Breast epithelium (tissue), 4 donors: ENCODE measurements around the gene PTPN1. TPM values are rescaled to one million over a fixed set of nuclear protein-coding genes. Genes with fewer than 3 reads are reported as not detected.

Experiments used
- DNase-seq, 2 donors: peaks; one replicate each; pipeline ENCODE4 v3.0.0-alpha.2; 2019; ENCODE audit warnings: low spot score in 2 of 2
- H3K27ac ChIP-seq, 2 donors: fragments of 200-600 bp; sonication (generic) in 1 of 2; one replicate each; pipeline ENCODE4 v1.5.1; 2016 to 2019; ENCODE audit warnings: mild to moderate bottlenecking in 1 of 2
- H3K27me3 ChIP-seq, 2 donors: fragments of 200-600 bp; sonication (generic) in 1 of 2; one replicate each; pipeline versions ENCODE4 v1.5.1 to v1.6.0; 2017 to 2019; ENCODE audit warnings: control low read depth in 1 of 2, mild to moderate bottlenecking in 1 of 2
- H3K36me3 ChIP-seq: fragments of 200-600 bp; one replicate; pipeline ENCODE4 v1.5.1; 2019
- H3K4me1 ChIP-seq, 2 donors: fragments of 200-600 bp; sonication (generic); one replicate each; pipeline ENCODE4 v1.5.1; 2016 to 2019; ENCODE audit warnings: control low read depth in 1 of 2
- H3K4me3 ChIP-seq, 3 donors: fragments of 200-600 bp; sonication (generic); 1 replicate in 2 of 3; 2 replicates in 1 of 3; pipeline ENCODE4 v1.5.1; 2016 to 2019; ENCODE audit warnings: mild to moderate bottlenecking in 3 of 3, moderate library complexity in 2 of 3
- H3K9me3 ChIP-seq, 2 donors: fragments of 200-600 bp; sonication (generic) in 1 of 2; one replicate each; pipeline ENCODE4 v1.5.1; 2016 to 2019; ENCODE audit warnings: control low read depth in 1 of 2
- CTCF ChIP-seq, 3 donors: fragments of 450-650 bp; IDR thresholded peaks; one replicate each; pipeline ENCODE4 v1.5.1; 2016 to 2017; ENCODE audit warnings: antibody characterized with exemption in 3 of 3, mild to moderate bottlenecking in 3 of 3, moderate library complexity in 3 of 3
- POLR2A ChIP-seq: fragments of 450-650 bp; IDR thresholded peaks from one replicate; pipeline ENCODE4 v1.6.1; 2016; ENCODE audit warnings: antibody characterized with exemption, mild to moderate bottlenecking, moderate library complexity
- POLR2AphosphoS5 ChIP-seq, 3 donors: sonication (generic); formaldehyde crosslinking; IDR thresholded peaks; one replicate each; pipeline ENCODE4 v1.6.1; 2017; ENCODE audit warnings: antibody characterized with exemption in 3 of 3
- intact Hi-C: fragments of 100-400 bp; cut with DNase I; formaldehyde crosslinking; loops from one replicate; pipeline ENCODE4 v1.15.1; 2023; ENCODE audit warnings: low total_unique reads
- total RNA-seq, 3 donors: library from RNA; depleted of rRNA; stranded (reverse); fragments of >200 nt; gene quantifications; one replicate each; pipeline ENCODE4 v1.1.0, GENCODE V29; 2016

PTPN1 gene
- total RNA-seq, 3 donors from 2014 or later, result 23.8 to 29.2 (median 28.5) TPM

DNA sequence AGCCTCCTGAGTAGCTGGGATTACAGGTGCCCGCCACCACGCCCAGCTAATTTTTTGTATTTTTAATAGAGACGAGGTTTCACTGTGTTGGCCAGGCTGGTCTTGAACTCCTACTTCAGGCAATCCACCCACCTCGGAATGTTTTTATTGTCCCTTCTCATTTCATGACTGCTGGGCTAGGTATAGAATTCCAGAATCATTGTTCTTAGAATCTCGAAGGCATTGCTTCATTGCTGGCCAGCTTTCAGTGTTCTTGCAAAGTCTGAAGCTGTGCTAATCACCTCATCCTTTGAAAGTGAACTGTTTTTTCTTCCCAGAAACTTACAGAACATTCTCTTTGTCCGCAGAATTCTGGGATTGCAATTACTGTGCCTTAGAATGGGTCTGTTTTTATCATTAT lies 49.0 kb downstream of the PTPN1 start:
- intact Hi-C loops, result loop anchor here (1.0 kb wide), 1 partner anchor 15 kb away; no protein-coding TSS in a partner anchor
- H3K4me1 ChIP-seq, result no peaks in the 10 kb centered on the region
- no peaks in the 10 kb centered on the region for H3K9me3 ChIP-seq
- H3K27ac ChIP-seq, result no peak overlapping the region
- no peak for TF ChIP-seq POLR2AphosphoS5 (IDR thresholded peaks at IDR 0.05)
- no peak for TF ChIP-seq POLR2A
- TF ChIP-seq CTCF (IDR thresholded peaks at IDR 0.05), result no peak
- no peak overlapping the region for H3K4me3 ChIP-seq
- H3K27me3 ChIP-seq, result no peaks in the 10 kb centered on the region
- no peaks in the 10 kb centered on the region for H3K36me3 ChIP-seq
- no peak for DNase-seq

DNA sequence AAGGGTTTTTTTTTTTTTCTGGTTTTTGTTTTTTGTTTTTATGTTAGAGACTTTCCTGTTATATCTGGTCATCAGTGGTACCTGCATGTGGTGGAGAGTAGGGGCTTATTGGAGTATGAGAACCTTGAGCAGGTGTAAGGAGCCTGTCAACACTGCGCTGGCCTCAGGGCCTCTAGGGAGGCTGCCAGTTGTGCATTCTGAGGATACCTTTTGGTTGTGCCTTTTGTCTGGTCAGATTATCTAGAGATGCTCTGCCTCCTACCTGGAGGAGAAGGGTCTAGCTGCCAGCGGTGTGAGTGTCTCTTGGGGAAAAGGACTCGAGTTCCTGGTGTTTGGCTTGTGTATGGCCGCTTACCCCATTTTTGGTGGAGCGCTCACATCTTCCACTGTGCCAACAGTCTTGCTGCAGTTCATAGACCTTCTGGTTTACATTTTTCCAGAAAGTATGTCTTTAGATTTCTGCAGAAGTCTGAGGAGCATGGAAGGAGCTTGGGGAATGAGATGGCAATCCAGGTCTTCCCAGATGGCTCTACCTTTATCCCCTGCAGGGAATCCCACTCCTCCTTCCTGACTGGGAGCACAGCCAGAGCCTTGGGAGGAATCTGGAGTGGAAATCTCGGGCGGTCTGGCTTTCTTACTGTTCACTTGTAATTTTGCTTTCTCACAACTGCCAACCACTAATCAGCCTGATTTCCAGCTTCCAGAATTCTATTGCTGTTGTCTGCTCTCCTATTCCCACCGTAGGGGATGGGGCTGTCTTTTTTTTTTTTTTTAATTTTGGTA lies 49.9 kb downstream of the PTPN1 start:
- intact Hi-C loops, result loop anchor here (1.0 kb wide), 1 partner anchor 16 kb away; no protein-coding TSS in a partner anchor
- H3K4me3 ChIP-seq, result no peak overlapping the region
- no peaks in the 10 kb centered on the region for H3K4me1 ChIP-seq
- H3K27me3 ChIP-seq, result no peaks in the 10 kb centered on the region
- no peak overlapping the region for H3K27ac ChIP-seq
- no peak for DNase-seq
- TF ChIP-seq POLR2A, result no peak
- TF ChIP-seq CTCF (IDR thresholded peaks at IDR 0.05), result no peak
- no peak for TF ChIP-seq POLR2AphosphoS5 (IDR thresholded peaks at IDR 0.05)
- H3K9me3 ChIP-seq, result no peaks in the 10 kb centered on the region
- no peaks in the 10 kb centered on the region for H3K36me3 ChIP-seq

DNA sequence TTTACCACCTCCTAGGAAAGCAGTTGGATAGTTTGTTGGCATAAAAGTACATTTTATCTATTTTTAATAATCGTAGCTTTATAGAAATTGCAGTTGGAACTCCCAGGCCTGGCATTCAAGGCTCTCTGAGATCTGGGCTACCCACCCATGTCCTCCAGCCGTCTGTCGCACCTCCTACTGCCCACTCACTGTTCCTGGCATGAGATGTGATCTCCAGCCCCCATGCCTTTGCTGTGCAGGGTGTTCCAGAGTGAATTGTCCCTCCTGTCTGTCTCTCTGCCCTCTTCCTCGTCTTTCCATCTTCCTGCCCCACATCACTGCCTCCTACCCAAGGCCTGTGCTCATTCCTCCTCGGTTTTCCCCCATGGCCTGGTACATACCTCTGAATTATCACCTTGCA lies 50.7 kb downstream of the PTPN1 start:
- DNase-seq, result no peak
- no peaks in the 10 kb centered on the region for H3K36me3 ChIP-seq
- H3K4me3 ChIP-seq, result no peak overlapping the region
- intact Hi-C loops, result no loop called here
- H3K9me3 ChIP-seq, result no peaks in the 10 kb centered on the region
- no peaks in the 10 kb centered on the region for H3K4me1 ChIP-seq
- H3K27ac ChIP-seq, result no peak overlapping the region
- TF ChIP-seq POLR2A (no peak), CTCF (IDR thresholded peaks at IDR 0.05) (no peak), POLR2AphosphoS5 (IDR thresholded peaks at IDR 0.05) (no peak)
- no peaks in the 10 kb centered on the region for H3K27me3 ChIP-seq

DNA sequence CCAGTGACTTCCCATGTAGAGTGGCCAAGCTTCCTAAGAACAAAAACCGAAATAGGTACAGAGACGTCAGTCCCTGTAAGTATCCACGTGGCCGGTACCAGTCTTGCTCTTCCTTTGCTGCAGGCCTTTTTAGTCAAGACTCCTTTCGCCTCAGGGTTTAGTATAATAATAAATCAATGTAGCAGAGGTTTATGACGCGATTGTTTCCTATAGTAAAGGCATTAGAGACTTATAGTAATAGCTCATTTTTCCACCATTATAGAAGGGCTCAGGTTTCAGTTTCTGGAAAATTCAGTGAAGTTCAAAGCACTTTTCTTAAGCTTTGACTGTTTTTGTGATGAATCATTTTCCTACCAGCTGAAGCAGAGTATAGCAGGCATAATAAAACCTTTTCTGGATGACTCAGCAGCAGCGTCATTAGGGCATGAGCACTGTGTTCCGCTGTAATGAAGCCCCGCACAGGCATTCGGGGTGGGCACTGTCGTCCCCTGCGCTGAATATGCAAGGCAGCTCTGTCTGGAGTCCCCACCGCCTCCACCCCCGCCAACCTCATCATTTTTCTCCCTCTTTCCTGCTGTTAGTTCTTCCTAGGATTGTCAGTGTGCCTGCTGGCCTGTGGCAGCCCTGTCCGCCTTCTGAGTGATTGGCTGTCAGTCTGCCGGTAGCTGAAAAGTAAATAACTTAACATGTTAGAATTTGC lies 51.3 kb downstream of the PTPN1 start:
- Histone ChIP-seq H3K9me3 (no peaks in the 10 kb centered on the region), H3K4me1 (no peaks in the 10 kb centered on the region), H3K27me3 (no peaks in the 10 kb centered on the region), H3K4me3 (no peak overlapping the region), H3K36me3 (no peaks in the 10 kb centered on the region), H3K27ac (no peak overlapping the region)
- intact Hi-C loops, result no loop called here
- no peak for DNase-seq
- no peak for TF ChIP-seq CTCF (IDR thresholded peaks at IDR 0.05)
- no peak for TF ChIP-seq POLR2AphosphoS5 (IDR thresholded peaks at IDR 0.05)
- TF ChIP-seq POLR2A, result no peak

DNA sequence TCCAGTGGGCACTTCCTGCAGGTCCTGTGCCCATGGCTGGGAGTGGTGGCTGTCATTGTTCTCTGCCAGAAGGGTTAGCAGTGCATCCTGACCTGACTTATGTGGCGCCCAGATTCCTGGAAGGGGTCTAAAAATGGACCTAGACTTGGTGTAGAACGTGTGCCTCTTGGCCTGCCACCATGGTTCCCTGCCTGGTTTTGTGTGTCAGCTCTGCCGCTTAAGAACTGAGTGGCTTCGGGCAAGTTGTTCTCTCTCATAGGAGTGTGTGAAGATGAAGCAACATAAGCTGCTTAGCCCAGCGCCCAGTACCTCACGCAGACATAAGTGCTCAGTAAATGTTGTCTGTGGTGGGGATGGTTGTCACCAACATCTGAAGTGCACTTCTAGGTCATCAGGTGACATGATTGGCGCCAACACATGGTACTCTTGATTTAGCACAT lies 52.1 kb downstream of the PTPN1 start:
- intact Hi-C loops, result no loop called here
- Histone ChIP-seq H3K27ac (no peak overlapping the region), H3K27me3 (no peaks in the 10 kb centered on the region), H3K4me3 (no peak overlapping the region), H3K9me3 (no peaks in the 10 kb centered on the region), H3K36me3 (no peaks in the 10 kb centered on the region), H3K4me1 (no peaks in the 10 kb centered on the region)
- TF ChIP-seq POLR2A, result no peak
- TF ChIP-seq CTCF (IDR thresholded peaks at IDR 0.05), result no peak
- no peak for TF ChIP-seq POLR2AphosphoS5 (IDR thresholded peaks at IDR 0.05)
- no peak for DNase-seq
